HCT116 (cell line): ENCODE measurements around the gene UPP1. TPM values are rescaled to one million over a fixed set of nuclear protein-coding genes. Genes with fewer than 3 reads are reported as not detected.
A peak's percentile ranks its signal among the peaks of the same experiment; 100 is the strongest.

Source experiments
- ATAC-seq: fragments of 200-7000 bp; cut with Tn5 transposase; 2 replicates; pipeline ENCODE4 v1.9.1; 2020; ENCODE audit warnings: mild to moderate bottlenecking, moderate library complexity
- BruUV-seq: library from RNA; stranded (reverse); fragments of 400-500 nt; replicated peaks from 2 replicates; lab custom pipeline; 2021; lab: Mats Ljungman, UMichigan
- CTCF ChIA-PET: fragments of 300-600 bp; sonication (Branson Sonifier 250); formaldehyde crosslinking; loops from one replicate; lab custom pipeline; 2021; ENCODE audit warnings: antibody characterized with exemption; lab: Charles Lee
- POLR2A ChIA-PET: fragments of 300-600, 350-600 bp; sonication (Branson Sonifier 250); formaldehyde crosslinking; loops from one replicate; lab custom pipeline; 2021; ENCODE audit warnings: antibody characterized with exemption; lab: Charles Lee
- RAD21 ChIA-PET, 2 experiments: fragments of 300-600 bp; sonication (Branson Sonifier 250); formaldehyde crosslinking; loops; one replicate each; lab custom pipeline; 2023; ENCODE audit warnings: low total read pairs in 2 of 2; ENCODE audit not compliant: uncharacterized antibody in 2 of 2, unreplicated experiment in 2 of 2, low non-redundant PET in 1 of 2; lab: Charles Lee
- DNase-seq: peaks from one replicate; pipeline ENCODE4 v3.0.0-alpha.2; 2010; ENCODE audit warnings: low read depth, low spot score
- H2AFZ ChIP-seq: fragments of 200-600 bp; shearing (Covaris generic), sonication (generic); 2 replicates; pipeline ENCODE4 v1.6.1; 2017; ENCODE audit warnings: low read depth, mixed run types, mixed read lengths, antibody characterized with exemption, low read length; ENCODE audit not compliant: poor library complexity, severe bottlenecking
- H3K27ac ChIP-seq: 2 replicates; pipeline ENCODE4 v1.5.1; 2012; ENCODE audit warnings: low read depth, low read length
- H3K27me3 ChIP-seq: fragments of 200-600 bp; sonication (generic); 2 replicates; pipeline ENCODE4 v1.6.1; 2016; ENCODE audit warnings: mixed run types, low read length, mixed read lengths; ENCODE audit not compliant: insufficient read depth
- H3K36me3 ChIP-seq, 2 experiments: fragments of 200-500 bp in 1 of 2; fragments of 200-600 bp in 1 of 2; sonication (Bioruptor generic) in 1 of 2; sonication (generic) in 1 of 2; 2 replicates each; pipeline versions ENCODE4 v1.5.1 to v1.6.1; 2014 to 2016; ENCODE audit warnings: low read length in 2 of 2, inconsistent platforms in 1 of 2, mixed read lengths in 1 of 2, mixed run types in 1 of 2; ENCODE audit not compliant: insufficient read depth in 2 of 2, control insufficient read depth in 1 of 2
- H3K4me1 ChIP-seq, 2 experiments: fragments of 200-600 bp in 1 of 2; sonication (generic) in 1 of 2; 2 replicates each; pipeline versions ENCODE4 v1.5.1 to v1.6.1; 2012 to 2017; ENCODE audit warnings: low read length in 2 of 2, inconsistent platforms in 1 of 2, mild to moderate bottlenecking in 1 of 2, mixed read lengths in 1 of 2, mixed run types in 1 of 2, moderate library complexity in 1 of 2; ENCODE audit not compliant: insufficient read depth in 2 of 2, control insufficient read depth in 1 of 2
- H3K4me2 ChIP-seq: fragments of 200-600 bp; sonication (generic); 2 replicates; pipeline ENCODE4 v1.6.1; 2017; ENCODE audit warnings: mixed run types, low read length, mixed read lengths
- H3K4me3 ChIP-seq, 2 experiments: fragments of 200-600 bp in 1 of 2; sonication (generic) in 1 of 2; replicated peaks in 1 of 2; 2 replicates each; pipeline ENCODE4 v1.5.1; 2011 to 2016; ENCODE audit warnings: low read length in 2 of 2, control low read depth in 1 of 2, low read depth in 1 of 2, mild to moderate bottlenecking in 1 of 2, mixed read lengths in 1 of 2, mixed run types in 1 of 2
- H3K79me2 ChIP-seq: fragments of 200-600 bp; sonication (generic); 2 replicates; pipeline ENCODE4 v1.6.1; 2017; ENCODE audit warnings: mild to moderate bottlenecking, mixed run types, low read length, moderate library complexity, mixed read lengths; ENCODE audit not compliant: insufficient read depth
- H3K9ac ChIP-seq: fragments of 200-600 bp; sonication (generic); 2 replicates; pipeline ENCODE4 v1.6.1; 2016; ENCODE audit warnings: low read length, mixed read lengths
- H3K9me2 ChIP-seq: fragments of 200-600 bp; sonication (generic), shearing (Covaris generic); 2 replicates; pipeline ENCODE4 v1.6.1; 2017; ENCODE audit warnings: mixed run types, mild to moderate bottlenecking, moderate library complexity; ENCODE audit not compliant: insufficient read depth
- H3K9me3 ChIP-seq, 2 experiments: fragments of 200-500 bp in 1 of 2; fragments of 200-600 bp in 1 of 2; sonication (Bioruptor generic) in 1 of 2; sonication (generic) in 1 of 2; 2 replicates each; pipeline ENCODE4 v1.6.1; 2014 to 2017; ENCODE audit warnings: low read length in 2 of 2, mixed read lengths in 2 of 2, inconsistent platforms in 1 of 2, low read depth in 1 of 2, mild to moderate bottlenecking in 1 of 2, mixed run types in 1 of 2, moderate library complexity in 1 of 2; ENCODE audit not compliant: control insufficient read depth in 1 of 2, insufficient read depth in 1 of 2
- H4K20me1 ChIP-seq: fragments of 200-600 bp; sonication (generic), shearing (Covaris generic); 2 replicates; pipeline ENCODE4 v1.6.1; 2017; ENCODE audit warnings: mixed run types, mild to moderate bottlenecking, moderate library complexity; ENCODE audit not compliant: insufficient read depth
- CBX3 ChIP-seq: IDR thresholded peaks from 2 replicates; pipeline ENCODE4 v1.6.1; 2012; ENCODE audit warnings: low read depth
- CEBPB ChIP-seq: IDR thresholded peaks from 2 replicates; pipeline ENCODE4 v1.6.1; 2012; ENCODE audit warnings: low read depth
- EGR1 ChIP-seq: IDR thresholded peaks from 2 replicates; pipeline ENCODE4 v1.6.1; 2012; ENCODE audit warnings: low read depth
- ELF1 ChIP-seq: IDR thresholded peaks from 2 replicates; pipeline ENCODE4 v1.6.1; 2012; ENCODE audit warnings: low read depth, borderline replicate concordance
- EZH2phosphoT487 ChIP-seq: fragments of 200-600 bp; IDR thresholded peaks from 2 replicates; pipeline ENCODE4 v1.6.1; 2018; ENCODE audit warnings: antibody characterized with exemption, borderline replicate concordance
- FOSL1 ChIP-seq: IDR thresholded peaks from 2 replicates; pipeline ENCODE4 v1.6.1; 2012; ENCODE audit warnings: low read depth
- JUND ChIP-seq: IDR thresholded peaks from 2 replicates; pipeline ENCODE4 v1.6.1; 2012
- POLR2A ChIP-seq: IDR thresholded peaks from 2 replicates; pipeline ENCODE4 v1.7.0; 2011; ENCODE audit warnings: borderline replicate concordance; ENCODE audit not compliant: insufficient read depth, insufficient read length; ENCODE audit errors: extremely low read depth
- POLR2AphosphoS5 ChIP-seq: IDR thresholded peaks from 2 replicates; pipeline ENCODE4 v1.6.1; 2011; ENCODE audit warnings: mild to moderate bottlenecking, low read depth, low read length, moderate library complexity
- RAD21 ChIP-seq: IDR thresholded peaks from 2 replicates; pipeline ENCODE4 v1.6.1; 2012; ENCODE audit warnings: low read depth, mild to moderate bottlenecking
- SRF ChIP-seq: IDR thresholded peaks from 2 replicates; pipeline ENCODE4 v1.6.1; 2012; ENCODE audit warnings: low read depth
- TCF7L2 ChIP-seq: IDR thresholded peaks from 2 replicates; pipeline ENCODE4 v1.7.0; 2011; ENCODE audit warnings: borderline replicate concordance, inconsistent platforms; ENCODE audit not compliant: insufficient read depth, insufficient read length; ENCODE audit errors: extremely low read depth
- YY1 ChIP-seq: IDR thresholded peaks from 2 replicates; pipeline ENCODE4 v1.6.1; 2011; ENCODE audit warnings: low read length, low read depth, moderate library complexity, mild to moderate bottlenecking; ENCODE audit not compliant: insufficient replicate concordance; ENCODE audit errors: extremely low read depth
- ZNF274 ChIP-seq: fragments of 200-500 bp; sonication (Bioruptor generic); IDR thresholded peaks from 2 replicates; pipeline ENCODE4 v1.6.1; 2014; ENCODE audit warnings: mild to moderate bottlenecking, low read depth, low read length, inconsistent platforms
- intact Hi-C: fragments of 100-400 bp; cut with micrococcal nuclease; formaldehyde crosslinking; loops from 2 replicates; pipeline ENCODE4 v1.10.0; 2022
- total RNA-seq: library from RNA; stranded (reverse); gene quantifications from one replicate; pipeline ENCODE4 v1.2.1, GENCODE V29; 2021; ENCODE audit not compliant: unreplicated experiment
- TF ChIP-seq, protein P1 (sequence below): IDR thresholded peaks from 2 replicates; pipeline ENCODE4 v1.6.1; 2012; ENCODE audit warnings: low read depth
- TF ChIP-seq, protein P2 (sequence below), 3 experiments: fragments of 200-600 bp in 1 of 3; sonication (generic) in 1 of 3; IDR thresholded peaks in 2 of 3; conservative IDR thresholded peaks in 1 of 3; 2 replicates each; pipeline ENCODE4 v1.5.1; 2012 to 2017; ENCODE audit warnings: low read depth in 2 of 3, low read length in 2 of 3, antibody characterized with exemption in 1 of 3, borderline replicate concordance in 1 of 3, control low read depth in 1 of 3, mild to moderate bottlenecking in 1 of 3, mixed read lengths in 1 of 3, mixed run types in 1 of 3, moderate library complexity in 1 of 3; ENCODE audit not compliant: insufficient read depth in 1 of 3
- TF ChIP-seq, protein P3 (sequence below): IDR thresholded peaks from 2 replicates; pipeline ENCODE4 v1.6.1; 2012

Gene UPP1
- total RNA-seq, 1 experiment from 2014 or later = 42.7 TPM

DNA sequence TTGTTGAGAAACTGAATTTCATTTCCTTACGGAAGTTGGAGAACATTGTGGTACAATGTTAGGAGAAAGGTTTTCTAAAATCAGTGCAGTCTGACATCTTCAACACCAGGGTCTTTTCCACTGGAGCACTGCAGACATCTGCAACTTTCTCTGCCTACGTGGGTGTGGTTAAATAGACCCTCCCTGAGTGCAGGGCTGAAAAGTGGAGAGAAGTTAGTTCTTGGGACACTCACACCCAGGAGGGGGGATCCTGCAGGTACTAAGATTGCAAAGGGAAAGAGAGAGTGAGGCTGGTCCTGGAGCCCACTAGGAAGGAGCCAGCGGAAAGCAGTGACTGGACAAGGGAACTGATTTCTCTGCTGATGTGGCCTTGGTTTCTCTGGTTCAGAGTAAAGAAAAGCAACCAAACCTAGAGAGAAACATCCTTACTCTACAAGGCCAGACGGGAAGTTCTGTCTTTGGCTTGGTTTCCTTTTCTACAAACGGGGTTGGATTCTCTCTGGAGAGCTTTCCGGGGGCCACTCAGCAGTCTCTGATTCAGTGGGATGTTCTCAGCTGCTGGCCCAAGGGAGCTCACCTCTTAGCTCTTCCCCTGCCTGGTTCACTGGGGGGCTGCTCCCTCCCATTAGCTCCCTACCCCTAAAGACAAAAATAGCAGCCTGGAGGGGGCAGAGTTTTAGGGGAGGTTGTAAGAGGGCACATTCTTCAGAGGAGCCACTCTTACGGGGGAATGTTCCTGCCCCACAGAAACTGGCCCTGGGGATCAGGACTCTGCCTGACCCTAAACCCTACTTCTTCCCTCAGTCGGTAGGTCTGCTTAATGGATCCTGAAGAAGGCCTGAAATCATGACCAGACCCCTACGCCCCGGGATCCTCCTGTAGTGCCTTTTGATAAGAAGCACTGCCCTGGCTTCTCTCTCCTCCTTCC lies 2.7 kb downstream of the UPP1 start:
- RAD21 ChIA-PET = no interaction called here
- TF ChIP-seq POLR2AphosphoS5 (no peak; the same call in 1 of the 2 replicates), YY1 (no peak), CBX3 (no peak), FOSL1 (no peak), ZNF274 (no peak), RAD21 (no peak), EZH2phosphoT487 (no peak), JUND (no peak), ELF1 (no peak), TCF7L2 (no peak), EGR1 (no peak), CEBPB (no peak), POLR2A (no peak), SRF (no peak)
- TF ChIP-seq, protein P1, sequence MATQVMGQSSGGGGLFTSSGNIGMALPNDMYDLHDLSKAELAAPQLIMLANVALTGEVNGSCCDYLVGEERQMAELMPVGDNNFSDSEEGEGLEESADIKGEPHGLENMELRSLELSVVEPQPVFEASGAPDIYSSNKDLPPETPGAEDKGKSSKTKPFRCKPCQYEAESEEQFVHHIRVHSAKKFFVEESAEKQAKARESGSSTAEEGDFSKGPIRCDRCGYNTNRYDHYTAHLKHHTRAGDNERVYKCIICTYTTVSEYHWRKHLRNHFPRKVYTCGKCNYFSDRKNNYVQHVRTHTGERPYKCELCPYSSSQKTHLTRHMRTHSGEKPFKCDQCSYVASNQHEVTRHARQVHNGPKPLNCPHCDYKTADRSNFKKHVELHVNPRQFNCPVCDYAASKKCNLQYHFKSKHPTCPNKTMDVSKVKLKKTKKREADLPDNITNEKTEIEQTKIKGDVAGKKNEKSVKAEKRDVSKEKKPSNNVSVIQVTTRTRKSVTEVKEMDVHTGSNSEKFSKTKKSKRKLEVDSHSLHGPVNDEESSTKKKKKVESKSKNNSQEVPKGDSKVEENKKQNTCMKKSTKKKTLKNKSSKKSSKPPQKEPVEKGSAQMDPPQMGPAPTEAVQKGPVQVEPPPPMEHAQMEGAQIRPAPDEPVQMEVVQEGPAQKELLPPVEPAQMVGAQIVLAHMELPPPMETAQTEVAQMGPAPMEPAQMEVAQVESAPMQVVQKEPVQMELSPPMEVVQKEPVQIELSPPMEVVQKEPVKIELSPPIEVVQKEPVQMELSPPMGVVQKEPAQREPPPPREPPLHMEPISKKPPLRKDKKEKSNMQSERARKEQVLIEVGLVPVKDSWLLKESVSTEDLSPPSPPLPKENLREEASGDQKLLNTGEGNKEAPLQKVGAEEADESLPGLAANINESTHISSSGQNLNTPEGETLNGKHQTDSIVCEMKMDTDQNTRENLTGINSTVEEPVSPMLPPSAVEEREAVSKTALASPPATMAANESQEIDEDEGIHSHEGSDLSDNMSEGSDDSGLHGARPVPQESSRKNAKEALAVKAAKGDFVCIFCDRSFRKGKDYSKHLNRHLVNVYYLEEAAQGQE = no peak
- TF ChIP-seq, protein P2, sequence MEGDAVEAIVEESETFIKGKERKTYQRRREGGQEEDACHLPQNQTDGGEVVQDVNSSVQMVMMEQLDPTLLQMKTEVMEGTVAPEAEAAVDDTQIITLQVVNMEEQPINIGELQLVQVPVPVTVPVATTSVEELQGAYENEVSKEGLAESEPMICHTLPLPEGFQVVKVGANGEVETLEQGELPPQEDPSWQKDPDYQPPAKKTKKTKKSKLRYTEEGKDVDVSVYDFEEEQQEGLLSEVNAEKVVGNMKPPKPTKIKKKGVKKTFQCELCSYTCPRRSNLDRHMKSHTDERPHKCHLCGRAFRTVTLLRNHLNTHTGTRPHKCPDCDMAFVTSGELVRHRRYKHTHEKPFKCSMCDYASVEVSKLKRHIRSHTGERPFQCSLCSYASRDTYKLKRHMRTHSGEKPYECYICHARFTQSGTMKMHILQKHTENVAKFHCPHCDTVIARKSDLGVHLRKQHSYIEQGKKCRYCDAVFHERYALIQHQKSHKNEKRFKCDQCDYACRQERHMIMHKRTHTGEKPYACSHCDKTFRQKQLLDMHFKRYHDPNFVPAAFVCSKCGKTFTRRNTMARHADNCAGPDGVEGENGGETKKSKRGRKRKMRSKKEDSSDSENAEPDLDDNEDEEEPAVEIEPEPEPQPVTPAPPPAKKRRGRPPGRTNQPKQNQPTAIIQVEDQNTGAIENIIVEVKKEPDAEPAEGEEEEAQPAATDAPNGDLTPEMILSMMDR (IDR thresholded peaks at IDR 0.05 in 2 of 3, conservative IDR thresholded peaks at IDR 0.05 in 1 of 3; ENCODE audit: borderline replicate concordance in 1 of 3, insufficient read depth in 1 of 3, low read depth in 2 of 3, low read length in 2 of 3) = no peak
- TF ChIP-seq, protein P3, sequence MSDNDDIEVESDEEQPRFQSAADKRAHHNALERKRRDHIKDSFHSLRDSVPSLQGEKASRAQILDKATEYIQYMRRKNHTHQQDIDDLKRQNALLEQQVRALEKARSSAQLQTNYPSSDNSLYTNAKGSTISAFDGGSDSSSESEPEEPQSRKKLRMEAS = no peak
- CTCF ChIA-PET = interaction anchor here (0.9 to 1.5 kb wide), 2 partner anchors 11 to 103 kb away, joined by 3 read pairs; no protein-coding TSS in a partner anchor
- H3K27me3 ChIP-seq = no peaks in the 10 kb centered on the region
- H2AFZ ChIP-seq = no peak overlapping the region
- peaks cover 3% of the 10 kb centered on the region; the same call in 1 of the 2 replicates for H3K79me2 ChIP-seq
- H3K4me2 ChIP-seq = peak overlapping the region; percentile 60
- no TSS peak for BruUV-seq
- peaks cover 47 to 68% of the 10 kb centered on the region in 2 experiments for H3K4me1 ChIP-seq
- H4K20me1 ChIP-seq = no peaks in the 10 kb centered on the region
- no peak overlapping the region for H3K4me3 ChIP-seq
- H3K9me3 ChIP-seq = no peaks in the 10 kb centered on the region
- H3K27ac ChIP-seq = no peak overlapping the region
- 0 out of 2 replicates have a peak overlapping the region, but pooled peaks have one; percentile 22 for H3K9ac ChIP-seq
- ATAC-seq (no peak), DNase-seq (no peak)
- H3K36me3 ChIP-seq = peaks cover 0 to 4% of the 10 kb centered on the region in 2 experiments; a peak in 2 of 4 replicates
- intact Hi-C loops = no loop called here
- POLR2A ChIA-PET = interaction anchor here (0.7 to 2.1 kb wide), 8 partner anchors 9 to 104 kb away, joined by 3 to 11 read pairs (median 4); no protein-coding TSS in a partner anchor
- H3K9me2 ChIP-seq = no peaks in the 10 kb centered on the region
